Activated CD4-positive, alpha-beta T cell treated with anti-CD3 and anti-CD28 coated beads, Interleukin-2, amount 50 U/mL, for 24 hours (primary cell): ENCODE results near the gene BTBD9.

Source experiments
- DNase-seq, 2 donors: peaks; one replicate each; pipeline ENCODE4 v3.0.0-alpha.2; 2020; ENCODE audit warnings: low read depth in 1 of 2, low spot score in 1 of 2

Gene BTBD9

GRCh38 chr6:38485488-38485887 lies 154.2 kb downstream of the BTBD9 start:
- DNase-seq: no peak

- no peak for DNase-seq
These were observed 155.1 kb downstream of the BTBD9 start for GRCh38 chr6:38484656-38485055.

GRCh38 chr6:38483526-38483925 lies 156.2 kb downstream of the BTBD9 start:
- DNase-seq: no peak

GRCh38 chr6:38482466-38482865 lies 157.3 kb downstream of the BTBD9 start:
- DNase-seq: no peak

GRCh38 chr6:38481851-38482250 lies 157.9 kb downstream of the BTBD9 start:
- DNase-seq: no peak

- DNase-seq: no peak
These were observed 158.4 kb downstream of the BTBD9 start for GRCh38 chr6:38481211-38481836.

GRCh38 chr6:38480036-38480435 lies 159.7 kb downstream of the BTBD9 start:
- no peak for DNase-seq

GRCh38 chr6:38479331-38479730 lies 160.4 kb downstream of the BTBD9 start:
- no peak for DNase-seq

- DNase-seq: no peak
These were observed 162.0 kb downstream of the BTBD9 start for GRCh38 chr6:38477680-38478260.

- DNase-seq: no peak
These were observed 162.8 kb downstream of the BTBD9 start for GRCh38 chr6:38476888-38477287.

- DNase-seq: no peak
These were observed 163.6 kb downstream of the BTBD9 start for GRCh38 chr6:38476141-38476540.

GRCh38 chr6:38470548-38470947 lies 169.2 kb downstream of the BTBD9 start:
- no peak for DNase-seq

- DNase-seq: no peak
These were observed 172.2 kb downstream of the BTBD9 start for GRCh38 chr6:38467566-38467965.

- DNase-seq: no peak
These were observed 179.5 kb downstream of the BTBD9 start for GRCh38 chr6:38460186-38460585.

GRCh38 chr6:38459291-38459690 lies 180.4 kb downstream of the BTBD9 start:
- DNase-seq: no peak

- DNase-seq: no peak
These were observed 185.9 kb downstream of the BTBD9 start for GRCh38 chr6:38453861-38454260.

- DNase-seq: no peak
These were observed 186.7 kb downstream of the BTBD9 start for GRCh38 chr6:38452816-38453660.

- DNase-seq: no peak
These were observed 189.0 kb downstream of the BTBD9 start for GRCh38 chr6:38450717-38451116.

GRCh38 chr6:38445925-38446324 lies 193.8 kb downstream of the BTBD9 start:
- DNase-seq: no peak

- no peak for DNase-seq
These were observed 194.4 kb downstream of the BTBD9 start for GRCh38 chr6:38445336-38445735.

GRCh38 chr6:38443352-38444144 lies 196.2 kb downstream of the BTBD9 start:
- DNase-seq: no peak

- DNase-seq: no peak
These were observed 201.6 kb downstream of the BTBD9 start for GRCh38 chr6:38438097-38438496.
